Activated naive CD4-positive, alpha-beta T cell treated with Interleukin-2 at 50 U/mL for 16 hours (primary cell): Measurements from ENCODE around the gene WBP2.

ENCODE experiments used
- DNase-seq: peaks from one replicate; pipeline ENCODE4 v3.0.0-alpha.2; 2020

The WBP2 gene

DNA sequence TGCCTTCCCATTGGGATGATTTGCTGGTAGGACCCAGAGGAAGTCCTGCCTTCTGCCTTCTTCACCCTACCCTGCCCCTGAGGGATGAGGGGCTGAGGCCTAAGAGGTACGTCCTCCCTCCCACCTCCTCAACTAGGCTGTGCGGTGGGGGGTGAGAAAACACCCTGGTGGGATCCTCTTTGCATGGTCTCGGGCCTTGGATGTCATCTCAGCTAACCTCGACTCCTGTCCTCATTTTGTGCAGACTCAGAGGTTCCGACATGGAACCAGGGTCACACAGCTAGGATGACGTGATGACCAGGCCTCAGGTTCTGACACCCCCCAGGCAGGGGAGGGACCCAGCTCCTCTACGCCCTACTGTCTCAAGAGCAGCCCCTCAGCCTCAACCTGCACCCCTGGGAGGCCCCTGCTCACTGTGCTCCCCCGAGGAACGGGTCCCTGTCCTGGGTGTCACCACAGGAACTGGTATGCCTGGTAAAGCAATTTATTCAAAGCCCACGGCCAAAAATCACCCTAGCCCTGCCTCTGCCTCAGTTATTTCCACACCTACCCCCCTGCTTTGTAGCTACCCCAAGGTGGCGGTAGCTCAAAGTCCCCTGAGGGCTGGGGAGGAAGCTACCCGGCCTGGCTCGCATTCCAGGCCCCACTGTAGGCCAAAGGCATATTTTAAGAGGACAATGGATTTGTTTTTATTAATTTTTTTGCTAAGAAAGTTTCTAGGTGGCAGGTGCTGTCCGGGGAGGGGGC is 28.4 kb downstream of the WBP2 start:
- no peak for DNase-seq

GRCh38 chr17:75825748-75826370 is 29.3 kb downstream of the WBP2 start:
- no peak for DNase-seq

DNA sequence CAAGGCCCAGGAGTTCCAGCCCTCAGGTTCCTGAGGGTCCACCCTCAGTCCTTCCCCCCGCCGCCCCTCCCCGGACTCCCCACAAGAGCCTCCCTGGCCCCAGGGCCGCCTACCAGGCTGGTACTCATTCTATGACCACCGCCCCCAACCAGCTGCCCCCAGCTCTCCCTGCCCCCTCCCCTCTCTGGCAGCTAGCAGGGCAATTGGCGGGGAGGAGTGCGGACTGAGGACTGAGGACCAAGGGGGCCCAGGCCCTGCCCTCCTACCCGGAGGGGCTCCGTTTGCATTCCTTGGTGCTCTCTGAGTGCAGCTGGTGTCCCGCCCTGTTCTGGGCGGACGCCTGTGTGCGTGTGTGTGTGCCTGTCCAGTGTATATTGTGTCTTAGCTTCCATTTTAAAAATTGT is 30.0 kb downstream of the WBP2 start:
- no peak for DNase-seq

DNA sequence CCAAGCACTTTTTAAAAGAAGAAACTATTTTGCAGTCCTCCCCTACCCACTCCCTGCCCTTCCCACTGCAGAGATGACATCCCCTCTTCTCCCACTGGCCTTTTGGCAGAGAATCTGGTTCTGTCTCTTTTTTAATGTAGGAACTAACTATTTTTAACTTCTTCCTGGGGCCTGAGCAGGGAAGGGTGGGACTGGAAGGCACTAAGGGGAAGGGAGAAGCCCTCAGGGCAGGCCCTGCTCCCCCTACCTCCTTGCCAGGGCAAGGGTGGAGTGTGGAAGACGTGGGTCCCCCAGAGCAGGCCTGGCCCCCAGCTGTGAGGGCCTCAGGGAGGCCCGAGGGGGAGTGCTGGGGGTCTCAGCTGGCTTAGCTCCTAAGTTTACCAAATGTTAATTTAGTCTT is 30.5 kb downstream of the WBP2 start:
- DNase-seq: no peak

GRCh38 chr17:75824050-75824552 is 31.0 kb downstream of the WBP2 start:
- DNase-seq: no peak

DNA sequence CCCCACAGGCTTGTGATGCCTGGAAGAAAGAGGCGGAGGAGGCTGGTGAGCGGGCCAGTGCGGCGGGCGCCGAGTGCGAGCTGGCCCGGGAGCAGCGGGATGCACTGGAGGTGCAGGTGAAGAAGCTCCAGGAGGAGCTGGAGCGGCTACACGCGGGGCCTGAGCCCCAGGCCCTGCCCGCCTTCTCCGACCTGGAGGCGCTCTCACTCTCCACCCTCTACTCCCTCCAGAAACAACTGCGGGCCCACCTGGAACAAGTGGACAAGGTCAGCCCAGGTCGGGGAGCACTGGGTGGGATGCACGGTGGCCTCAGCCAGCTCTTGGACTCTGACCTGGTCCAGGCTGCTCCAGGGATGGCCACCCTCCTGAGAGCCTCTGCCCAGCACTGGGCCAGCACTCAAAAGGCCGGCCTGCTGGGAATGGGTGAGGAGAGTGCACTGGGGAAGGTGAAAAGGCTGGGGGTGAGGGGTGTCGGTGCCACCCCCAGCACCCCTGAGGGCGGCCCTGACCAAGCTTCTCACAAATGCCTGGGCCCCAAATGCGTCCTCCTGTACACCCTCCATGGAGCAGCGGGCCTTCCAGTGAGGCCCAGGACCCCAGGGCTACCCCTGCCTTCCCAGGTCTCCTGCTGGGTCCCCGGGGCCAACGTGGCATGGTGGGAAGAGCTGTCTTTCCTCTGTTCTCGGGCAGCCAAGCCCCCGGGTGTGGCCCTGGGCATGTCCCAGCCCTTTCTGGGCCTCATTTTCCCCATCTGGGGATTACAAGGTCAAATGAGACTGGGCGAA is 31.7 kb downstream of the WBP2 start:
- no peak for DNase-seq

DNA sequence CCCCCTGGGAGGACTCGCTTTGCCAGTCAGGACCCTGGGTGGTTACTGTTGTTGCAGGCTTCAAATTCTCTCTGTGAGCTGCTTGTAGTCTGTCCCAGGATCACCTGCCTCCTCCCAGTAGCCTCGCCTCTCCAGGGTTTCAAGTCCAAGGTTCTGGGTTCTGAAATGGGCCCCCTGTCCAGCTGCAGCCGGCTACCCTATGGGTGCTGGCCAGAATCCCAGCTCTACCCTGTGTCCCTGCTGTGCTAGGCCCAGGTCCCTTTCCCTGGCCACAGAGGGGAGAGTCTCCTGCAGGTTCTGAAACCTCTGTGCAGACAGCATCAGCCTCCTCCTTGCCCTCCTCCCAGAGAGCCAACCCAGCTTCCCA is 32.4 kb downstream of the WBP2 start:
- no peak for DNase-seq

- DNase-seq: peak; percentile 20
Measured at GRCh38 chr17:75822119-75822799, 32.9 kb downstream of the WBP2 start.

DNA sequence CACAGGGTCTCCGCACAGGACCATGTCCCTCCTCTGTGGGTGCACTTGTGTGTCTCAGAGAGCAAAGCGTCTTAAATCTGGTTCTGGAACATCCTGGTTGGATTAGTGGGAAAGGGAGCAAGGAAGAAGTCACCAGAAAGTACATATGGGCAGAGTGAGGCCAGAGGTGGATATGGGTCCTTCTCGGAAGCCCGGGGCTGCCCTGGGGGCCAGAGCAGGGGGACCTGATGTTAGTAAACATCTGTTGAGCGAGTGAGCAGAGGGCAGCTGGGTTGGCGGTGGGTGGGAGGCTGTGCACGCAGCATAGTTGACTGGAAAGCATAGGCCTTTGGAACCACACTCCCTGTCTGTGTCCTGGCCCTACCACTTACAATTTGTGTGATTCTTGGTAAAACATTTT is 33.6 kb downstream of the WBP2 start:
- no peak for DNase-seq

DNA sequence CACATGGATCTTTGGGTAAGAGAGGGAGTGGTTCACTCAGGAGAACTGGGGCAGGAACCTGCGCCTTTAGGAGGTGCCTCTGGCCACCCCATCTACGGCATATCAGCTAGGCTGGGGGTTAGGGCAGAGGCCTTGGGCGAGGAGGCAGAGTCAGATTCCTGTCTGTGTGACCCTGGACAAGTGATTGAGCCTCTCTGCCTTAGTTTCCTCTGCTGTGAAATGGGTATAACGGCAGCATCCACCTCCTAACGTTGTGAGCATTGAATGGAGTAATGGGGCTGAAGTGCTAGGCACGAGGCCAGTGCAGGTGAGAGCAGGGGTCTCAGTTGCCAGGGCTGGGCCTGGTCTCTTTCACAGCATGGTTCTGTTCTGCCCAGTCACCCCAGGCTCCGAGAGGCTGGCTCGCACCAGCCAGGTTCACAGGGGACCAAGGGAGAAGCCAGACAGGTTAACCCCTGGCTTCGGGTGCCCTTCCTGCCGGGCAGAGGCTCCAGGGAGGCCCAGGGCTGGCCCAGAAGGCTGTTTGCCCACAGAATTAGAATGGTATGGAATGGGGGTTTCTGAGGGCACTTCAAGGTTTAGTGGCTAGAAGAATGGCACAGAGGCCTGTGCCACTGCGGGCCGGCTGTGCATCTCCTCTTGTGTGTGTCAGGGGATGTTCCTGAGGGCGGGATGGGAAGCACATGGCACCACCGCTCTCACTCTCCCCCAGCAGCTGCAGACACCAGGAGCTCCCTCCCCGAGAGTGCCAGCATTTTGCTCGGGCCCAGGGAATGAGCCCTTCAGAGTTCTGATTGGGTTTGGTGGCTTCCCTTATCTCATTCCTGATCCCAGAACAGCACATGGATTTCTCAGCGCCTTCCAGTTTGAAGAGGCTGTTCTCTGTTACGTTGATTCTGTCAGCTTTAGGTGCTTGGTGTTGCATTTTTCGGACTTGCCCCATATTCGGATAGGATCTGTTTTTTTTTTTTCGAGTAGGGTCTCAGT is 34.7 kb downstream of the WBP2 start:
- no peak for DNase-seq

- DNase-seq: no peak
Measured at GRCh38 chr17:75819678-75820077, 35.5 kb downstream of the WBP2 start.

DNA sequence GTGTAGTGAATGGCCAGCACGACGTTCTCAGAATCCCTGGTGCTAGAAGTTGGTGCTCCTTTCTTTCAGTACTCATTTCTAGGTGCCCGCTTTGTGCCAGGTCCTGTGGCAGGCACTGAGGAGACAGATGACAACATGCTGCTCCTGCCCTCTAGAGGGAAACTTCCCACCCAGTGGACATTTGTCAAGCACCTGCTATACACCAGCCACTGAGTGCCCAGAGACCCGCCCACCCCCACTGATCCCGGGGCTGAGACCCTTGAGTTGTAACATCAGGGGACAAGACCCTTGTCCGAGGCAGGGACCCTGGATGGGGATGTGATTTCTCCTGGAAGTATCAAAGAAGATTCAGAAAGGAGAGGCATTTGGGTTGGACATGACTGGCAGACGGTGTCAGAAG is 36.0 kb downstream of the WBP2 start:
- no peak for DNase-seq

GRCh38 chr17:75818326-75818885 is 36.7 kb downstream of the WBP2 start:
- DNase-seq: no peak

DNA sequence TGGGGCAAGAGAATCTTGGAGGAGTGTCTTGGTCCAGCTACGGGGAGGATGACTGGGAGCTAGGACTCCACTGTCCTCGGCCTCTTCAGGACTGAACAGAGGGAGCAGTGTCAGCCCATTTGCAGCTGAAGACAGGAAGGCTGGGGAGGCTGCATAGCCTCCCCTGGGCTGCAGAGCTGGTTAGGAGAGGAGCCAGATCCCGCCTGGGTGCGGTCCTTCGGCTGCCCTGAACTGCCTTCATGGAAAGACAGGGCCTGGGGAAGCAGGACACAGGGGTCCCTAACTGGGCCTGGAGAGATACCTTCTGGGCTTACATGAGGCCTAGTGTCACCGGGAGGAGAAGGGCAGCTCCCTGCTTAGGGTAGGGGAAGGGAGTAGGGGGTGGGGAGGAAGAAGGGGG is 37.6 kb downstream of the WBP2 start:
- no peak for DNase-seq

- no peak for DNase-seq
Measured at GRCh38 chr17:75816693-75817092, 38.4 kb downstream of the WBP2 start.

GRCh38 chr17:75815399-75815798 is 39.7 kb downstream of the WBP2 start:
- DNase-seq: no peak

DNA sequence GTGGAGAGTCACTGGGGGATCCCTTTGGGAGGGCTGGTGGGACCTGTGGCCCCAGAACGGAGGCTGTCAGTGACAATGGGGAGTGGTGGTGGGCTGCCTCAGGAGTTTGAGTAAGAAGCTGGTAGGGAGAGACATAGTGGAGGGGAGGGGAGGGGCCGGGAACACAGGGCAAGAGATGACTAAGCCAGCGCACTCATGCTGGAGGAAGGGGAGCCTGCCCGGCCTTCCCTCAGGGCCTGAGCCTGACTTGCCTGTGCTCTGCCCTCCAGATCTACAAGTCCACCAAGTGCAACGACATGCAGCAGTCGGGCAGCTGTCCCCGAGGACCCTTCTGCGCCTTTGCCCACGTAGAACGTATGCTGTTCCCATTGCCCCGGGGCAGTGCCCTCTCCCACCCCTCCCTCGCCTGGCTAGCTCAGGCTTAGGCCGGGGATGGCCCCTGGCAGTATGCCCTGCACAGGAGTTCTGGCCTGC is 40.2 kb downstream of the WBP2 start:
- no peak for DNase-seq

GRCh38 chr17:75814021-75814395 is 41.1 kb downstream of the WBP2 start:
- no peak for DNase-seq

DNA sequence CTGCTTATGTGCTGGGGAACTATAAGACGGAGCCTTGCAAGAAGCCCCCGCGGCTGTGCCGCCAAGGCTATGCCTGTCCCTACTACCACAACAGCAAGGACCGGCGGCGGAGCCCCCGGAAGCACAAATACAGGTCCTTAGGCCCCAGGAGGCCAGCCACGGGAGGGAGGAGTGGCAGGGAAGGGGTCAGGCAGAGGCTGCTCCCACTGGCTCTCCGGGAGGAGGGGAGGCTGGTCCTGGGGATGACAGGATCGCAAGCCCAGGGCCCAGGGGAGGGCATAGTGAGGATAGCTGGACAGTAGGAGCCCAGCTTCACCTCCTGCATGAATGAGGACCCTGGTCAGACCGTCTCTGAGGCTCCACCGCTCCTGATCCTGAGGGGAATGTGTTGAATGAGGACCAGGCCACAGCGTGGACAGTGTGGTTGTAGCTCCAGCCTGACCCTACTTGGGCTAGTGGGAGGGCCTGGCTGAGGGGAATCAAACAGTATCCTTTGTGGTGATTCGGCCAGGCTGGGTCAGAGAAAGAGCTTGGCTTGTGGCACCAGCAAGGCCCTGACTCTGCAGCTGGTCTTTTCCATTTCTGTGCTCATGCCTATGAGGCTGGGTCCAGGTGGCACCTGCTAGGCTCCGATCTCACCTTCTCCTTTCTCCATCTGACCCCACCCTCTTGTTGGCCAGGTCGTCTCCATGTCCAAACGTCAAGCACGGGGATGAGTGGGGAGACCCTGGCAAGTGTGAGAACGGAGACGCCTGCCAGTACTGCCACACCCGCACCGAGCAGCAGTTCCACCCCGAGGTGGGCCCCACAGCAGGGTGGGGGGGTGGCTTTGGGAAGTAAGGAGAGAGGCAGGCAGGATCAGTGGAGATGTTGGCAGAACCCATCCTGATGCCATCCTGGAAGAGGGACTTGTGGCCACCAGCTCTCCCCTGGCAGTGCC is 41.8 kb downstream of the WBP2 start:
- DNase-seq: no peak
